Activated gamma-delta T cell (primary cell): ENCODE measurements around the gene NCOA1.
"Not testable (repeated sequence)": the region's sequence is repeated elsewhere in the genome, so short reads cannot be mapped to it uniquely, and the experiment has no call there.

Source experiments
- DNase-seq: peaks from one replicate; lab custom pipeline; 2025; lab: John Stamatoyannopoulos, UW
- total RNA-seq, 2 donors: gene quantifications; one replicate each; lab custom pipeline; 2026; lab: John Stamatoyannopoulos, UW

The NCOA1 gene
- total RNA-seq = 121 to 145 reads per million in 2 donors

GRCh38 chr2:24490690-24491541 lies at the start of gene NCOA1:
Gene NCOA1, plus strand, starts transcription at chr2:24491254. Its CDS starts 167,424 bp downstream, at chr2:24658678.
- DNase-seq = peak; percentile 74

DNA sequence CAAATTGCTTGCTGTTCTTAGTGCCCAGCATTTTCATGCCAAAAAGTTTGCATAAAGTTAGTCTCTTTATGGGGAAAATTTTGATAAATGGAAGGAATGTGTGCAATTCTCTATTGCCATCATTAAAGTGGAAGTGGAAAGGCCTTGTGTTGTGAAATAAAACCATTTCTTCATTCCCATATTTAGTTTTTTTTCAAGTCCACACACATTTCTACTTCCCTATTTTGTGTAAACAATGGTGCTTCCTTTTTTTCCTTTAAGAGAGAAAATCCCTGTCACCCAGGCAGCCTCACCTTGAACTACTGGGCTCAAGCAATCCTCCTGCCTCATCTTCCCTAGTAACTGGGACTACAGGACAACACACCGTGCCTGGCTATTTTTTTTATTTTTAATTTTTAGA lies 42.3 kb upstream of the NCOA1 start:
- DNase-seq = no peak

- DNase-seq = no peak
These were observed 41.7 kb upstream of the NCOA1 start for GRCh38 chr2:24449344-24449743.

- no peak for DNase-seq
These were observed 39.1 kb upstream of the NCOA1 start for GRCh38 chr2:24451805-24452501.

DNA sequence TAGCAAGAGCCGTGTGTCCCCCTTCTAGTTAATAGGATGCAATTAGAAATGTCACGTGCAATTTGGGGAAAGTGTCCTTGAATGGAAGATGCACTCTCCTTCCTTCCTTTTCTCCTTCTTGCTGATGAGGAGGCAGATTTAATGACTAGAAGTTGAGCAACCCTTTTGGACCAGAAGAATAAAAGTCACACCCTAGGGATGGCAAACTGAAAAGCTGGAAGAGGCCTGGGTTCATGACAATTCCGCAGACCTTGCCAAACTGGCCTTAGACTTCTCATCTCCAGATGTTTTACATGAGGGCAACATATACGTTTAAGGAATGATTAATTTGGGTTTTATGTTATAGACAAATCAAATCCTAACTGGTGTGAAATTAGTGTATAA lies 38.6 kb upstream of the NCOA1 start:
- DNase-seq = no peak

- no peak for DNase-seq
These were observed 37.5 kb upstream of the NCOA1 start for GRCh38 chr2:24453379-24454073.

DNA sequence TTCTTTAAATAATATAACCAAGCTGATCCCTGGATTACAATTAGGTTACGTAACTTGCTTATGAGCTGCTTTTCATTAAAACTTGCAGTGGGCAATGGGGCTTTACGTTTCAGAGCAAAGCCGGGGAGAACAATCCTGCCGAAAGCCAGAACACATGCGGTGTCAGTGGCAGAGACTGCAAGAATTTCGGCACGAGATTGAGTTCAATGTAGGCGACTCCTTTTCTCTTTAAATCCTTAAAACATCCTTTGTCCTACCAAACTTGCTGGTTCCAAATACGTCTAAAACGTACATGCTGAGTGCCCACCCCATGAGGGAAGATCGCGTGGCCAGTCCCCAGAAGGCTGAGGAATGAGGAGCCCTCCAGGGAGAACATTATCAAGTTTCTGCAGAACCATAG lies 36.8 kb upstream of the NCOA1 start:
- DNase-seq = no peak

GRCh38 chr2:24456599-24457556 lies 34.2 kb upstream of the NCOA1 start:
- no peak for DNase-seq

- no peak for DNase-seq
These were observed 33.2 kb upstream of the NCOA1 start for GRCh38 chr2:24457696-24458386.

- DNase-seq = no peak
These were observed 31.6 kb upstream of the NCOA1 start for GRCh38 chr2:24459224-24460161.

GRCh38 chr2:24461685-24462084 lies 29.4 kb upstream of the NCOA1 start:
- no peak for DNase-seq

GRCh38 chr2:24463271-24463670 lies 27.8 kb upstream of the NCOA1 start:
- no peak for DNase-seq

GRCh38 chr2:24466871-24467870 lies 23.9 kb upstream of the NCOA1 start:
- no peak for DNase-seq

- not testable (repeated sequence) for DNase-seq
These were observed 22.6 kb upstream of the NCOA1 start for GRCh38 chr2:24468453-24468852.

DNA sequence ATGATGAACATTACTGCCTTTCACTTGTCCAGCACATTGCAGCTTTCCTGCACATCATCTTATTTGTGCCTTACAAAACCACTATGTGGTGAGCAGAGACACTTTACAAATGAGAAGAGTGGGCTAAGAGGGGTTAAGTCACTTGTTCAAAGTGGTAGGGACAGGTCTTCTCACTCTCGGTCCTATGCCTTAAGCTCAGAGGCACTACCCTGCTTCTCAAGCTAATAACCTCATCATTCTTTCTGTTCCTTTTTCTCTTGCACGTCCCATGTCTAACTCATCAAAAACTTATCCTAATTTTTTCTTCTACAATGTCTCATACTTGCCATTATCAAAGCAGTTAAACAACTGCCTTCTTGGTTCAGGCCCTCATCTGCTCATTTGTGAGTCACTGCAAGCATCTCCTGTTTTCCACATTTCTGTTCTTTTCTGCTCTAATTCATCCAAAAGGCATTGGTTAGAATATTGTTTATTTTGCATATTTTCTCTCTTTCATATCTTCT lies 21.9 kb upstream of the NCOA1 start:
- DNase-seq = no peak

DNA sequence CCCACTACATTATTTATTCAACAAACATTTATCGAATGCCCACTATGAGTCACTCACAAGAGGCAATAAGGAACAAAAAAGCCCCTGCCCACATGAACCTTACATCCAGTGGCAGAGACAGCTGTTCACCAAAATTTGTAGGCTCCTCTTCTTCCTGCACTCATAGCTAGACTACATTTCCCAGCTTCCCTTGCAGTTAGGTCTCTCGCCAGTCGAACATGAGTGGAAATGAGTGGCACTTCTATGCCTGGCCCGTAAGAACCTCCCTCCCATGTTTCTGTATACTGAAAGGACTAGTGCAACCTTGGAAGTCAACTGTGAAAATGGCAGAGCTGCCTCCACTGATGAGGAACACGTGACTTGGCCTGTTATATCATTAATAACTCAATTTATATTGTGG lies 19.4 kb upstream of the NCOA1 start:
- DNase-seq = no peak

GRCh38 chr2:24472416-24472815 lies 18.6 kb upstream of the NCOA1 start:
- DNase-seq = no peak

GRCh38 chr2:24473626-24474025 lies 17.4 kb upstream of the NCOA1 start:
- no peak for DNase-seq
